NCI-H2227 (cell line): Measurements from ENCODE around the gene STX7.
A peak's percentile ranks its signal among the peaks of the same experiment; 100 is the strongest.
"Not testable (repeated sequence)": the region's sequence is repeated elsewhere in the genome, so short reads cannot be mapped to it uniquely, and the experiment has no call there.

ENCODE experiments used
- DNase-seq: peaks from one replicate; lab custom pipeline; 2025; ENCODE audit not compliant: unreplicated experiment; lab: John Stamatoyannopoulos, UW

STX7 gene

GRCh38 chr6:132512638-132513632 lies at the start of gene STX7:
TSS of gene STX7 (minus strand) at chr6:132513116. CDS start at chr6:132503530, 9,586 bp downstream.
- peak; percentile 86 for DNase-seq

GRCh38 chr6:132560087-132560486 lies 47.2 kb upstream of the STX7 start:
- not testable (repeated sequence) for DNase-seq

- DNase-seq = no peak
Observed at GRCh38 chr6:132552372-132552771, 39.5 kb upstream of the STX7 start, which contains the start of gene TAAR8. TSS of gene TAAR8 (plus strand) at chr6:132552672. CDS start at chr6:132552693, 21 bp downstream.

- DNase-seq = no peak
Observed at GRCh38 chr6:132551214-132551613, 38.3 kb upstream of the STX7 start.

GRCh38 chr6:132548746-132549463 lies 36.0 kb upstream of the STX7 start:
- no peak for DNase-seq

- no peak for DNase-seq
Observed at GRCh38 chr6:132544826-132545225, 31.9 kb upstream of the STX7 start.

- DNase-seq = no peak
Observed at GRCh38 chr6:132537977-132538376, 25.1 kb upstream of the STX7 start, which contains the start of gene TAAR9. TSS of gene TAAR9 (plus strand) at chr6:132538277. CDS start at chr6:132538290, 13 bp downstream.

GRCh38 chr6:132537145-132537544 lies 24.2 kb upstream of the STX7 start:
- no peak for DNase-seq

GRCh38 chr6:132534546-132534945 lies 21.6 kb upstream of the STX7 start:
- not testable (repeated sequence) for DNase-seq

GRCh38 chr6:132530293-132530974 lies 17.5 kb upstream of the STX7 start:
- DNase-seq = peak; percentile 46

GRCh38 chr6:132527791-132528190 lies 14.9 kb upstream of the STX7 start:
- no peak for DNase-seq

GRCh38 chr6:132526461-132526860 lies 13.5 kb upstream of the STX7 start:
- DNase-seq = no peak

GRCh38 chr6:132525866-132526265 lies 12.9 kb upstream of the STX7 start:
- DNase-seq = no peak

GRCh38 chr6:132524646-132525045 lies 11.7 kb upstream of the STX7 start:
- DNase-seq = no peak

- DNase-seq = no peak
Observed at GRCh38 chr6:132520953-132521352, 8.0 kb upstream of the STX7 start.

- DNase-seq = no peak
Observed at GRCh38 chr6:132515386-132515785, 2.5 kb upstream of the STX7 start.

- DNase-seq = no peak
Observed at GRCh38 chr6:132513831-132514545, 1.1 kb upstream of the STX7 start.

- no peak for DNase-seq
Observed at GRCh38 chr6:132512342-132512637, 626 bp downstream of the STX7 start.

GRCh38 chr6:132511831-132512220 lies 1.1 kb downstream of the STX7 start:
- no peak for DNase-seq

GRCh38 chr6:132511210-132511830 lies 1.6 kb downstream of the STX7 start:
- no peak for DNase-seq
